Type B pancreatic cell (in vitro differentiated cells): ENCODE results near the gene HNRNPC. TPM values are rescaled to one million over a fixed set of nuclear protein-coding genes. Genes with fewer than 3 reads are reported as not detected.
A peak's percentile ranks its signal among the peaks of the same experiment; 100 is the strongest.
"Not testable (repeated sequence)": the region's sequence is repeated elsewhere in the genome, so short reads cannot be mapped to it uniquely, and the experiment has no call there.

Experiments
- DNase-seq: peaks from one replicate; pipeline ENCODE4 v3.0.0; 2021; ENCODE audit warnings: mixed read lengths; ENCODE audit not compliant: unreplicated experiment; ENCODE audit errors: extremely low spot score
- H3K27ac Mint-ChIP-seq: 2 replicates; pipeline ENCODE4 v1.8.0; 2021; ENCODE audit warnings: mild to moderate bottlenecking, mixed read lengths
- H3K27me3 Mint-ChIP-seq: 2 replicates; pipeline ENCODE4 v1.8.0; 2021; ENCODE audit warnings: mixed read lengths
- H3K36me3 Mint-ChIP-seq: 2 replicates; pipeline ENCODE4 v1.8.0; 2021; ENCODE audit warnings: mixed read lengths
- H3K4me1 Mint-ChIP-seq: one replicate; pipeline ENCODE4 v1.8.0; 2021; ENCODE audit warnings: mixed read lengths; ENCODE audit not compliant: unreplicated experiment
- H3K4me3 Mint-ChIP-seq: 2 replicates; pipeline ENCODE4 v1.8.0; 2021; ENCODE audit warnings: mild to moderate bottlenecking, mixed read lengths
- H3K9me3 Mint-ChIP-seq: 2 replicates; pipeline ENCODE4 v1.8.0; 2021; ENCODE audit warnings: mixed read lengths
- CTCF ChIP-seq: fragments of 200-600 bp; sonication (generic); conservative IDR thresholded peaks from 2 replicates; pipeline ENCODE4 v1.5.0; 2021; ENCODE audit warnings: antibody characterized with exemption, mild to moderate bottlenecking
- total RNA-seq: library from RNA; stranded (reverse); gene quantifications from 2 replicates; pipeline ENCODE4 v1.2.1, GENCODE V29; 2021; ENCODE audit warnings: low replicate concordance

Gene HNRNPC
- total RNA-seq, 1 donor from 2014 or later = 692 TPM

- no peak overlapping the region for H3K4me3 Mint-ChIP-seq
- no peaks in the 10 kb centered on the region for H3K27me3 Mint-ChIP-seq
Measured at GRCh38 chr14:21184254-21184653, 85.0 kb downstream of the HNRNPC start.

GRCh38 chr14:21182166-21182565 is 87.1 kb downstream of the HNRNPC start:
- Mint-ChIP-seq H3K27me3 (peaks cover 3% of the 10 kb centered on the region), H3K4me3 (no peak overlapping the region), H3K36me3 (no peaks in the 10 kb centered on the region), H3K27ac (no peak overlapping the region), H3K4me1 (no peaks in the 10 kb centered on the region), H3K9me3 (no peaks in the 10 kb centered on the region)
- no peak for TF ChIP-seq CTCF
- no peak for DNase-seq

More at GRCh38 chr14:21184254-21184653, 85.0 kb downstream of the HNRNPC start:
- Mint-ChIP-seq H3K27ac (no peak overlapping the region), H3K9me3 (no peaks in the 10 kb centered on the region), H3K4me1 (no peaks in the 10 kb centered on the region), H3K36me3 (no peaks in the 10 kb centered on the region)
- no peak for DNase-seq
- no peak for TF ChIP-seq CTCF

- no peak for TF ChIP-seq CTCF
- DNase-seq = no peak
- peaks cover 10% of the 10 kb centered on the region for H3K9me3 Mint-ChIP-seq
- no peaks in the 10 kb centered on the region for H3K36me3 Mint-ChIP-seq
- no peak overlapping the region for H3K27ac Mint-ChIP-seq
- no peak overlapping the region for H3K4me3 Mint-ChIP-seq
- H3K4me1 Mint-ChIP-seq = no peaks in the 10 kb centered on the region
- peaks cover 23% of the 10 kb centered on the region for H3K27me3 Mint-ChIP-seq
Measured at GRCh38 chr14:21171128-21171527, 98.1 kb downstream of the HNRNPC start.

GRCh38 chr14:21169573-21169972 is 99.7 kb downstream of the HNRNPC start:
- Mint-ChIP-seq H3K4me1 (peaks cover 4% of the 10 kb centered on the region), H3K4me3 (no peak overlapping the region), H3K27ac (no peak overlapping the region), H3K27me3 (peaks cover 18% of the 10 kb centered on the region), H3K9me3 (peaks cover 10% of the 10 kb centered on the region), H3K36me3 (no peaks in the 10 kb centered on the region)
- DNase-seq = peak; percentile 44
- TF ChIP-seq CTCF = no peak

GRCh38 chr14:21168055-21168454 is 101.2 kb downstream of the HNRNPC start:
- Mint-ChIP-seq H3K27me3 (peaks cover 12% of the 10 kb centered on the region), H3K4me1 (peaks cover 10% of the 10 kb centered on the region), H3K27ac (no peak overlapping the region), H3K9me3 (peaks cover 10% of the 10 kb centered on the region), H3K36me3 (no peaks in the 10 kb centered on the region), H3K4me3 (no peak overlapping the region)
- no peak for TF ChIP-seq CTCF
- no peak for DNase-seq

GRCh38 chr14:21165670-21166069 is 103.6 kb downstream of the HNRNPC start:
- H3K27me3 Mint-ChIP-seq, H3K4me3 Mint-ChIP-seq, H3K9me3 Mint-ChIP-seq, DNase-seq, H3K27ac Mint-ChIP-seq, H3K36me3 Mint-ChIP-seq, H3K4me1 Mint-ChIP-seq: not testable (repeated sequence)

- not testable (repeated sequence) for DNase-seq, H3K27me3 Mint-ChIP-seq, H3K4me1 Mint-ChIP-seq, H3K27ac Mint-ChIP-seq, H3K9me3 Mint-ChIP-seq, H3K36me3 Mint-ChIP-seq, H3K4me3 Mint-ChIP-seq
Measured at GRCh38 chr14:21165002-21165605, 104.1 kb downstream of the HNRNPC start.
